Activated CD4-positive, alpha-beta T cell treated with anti-CD3 and anti-CD28 coated beads, Interleukin-10, Interleukin-2, amounts not matched to agents 100 ng/mL and 50 ng/mL, durations not matched to agents 16 hours and 8 hours (primary cell): ENCODE data around the gene MT3.
"Not testable (repeated sequence)": the region's sequence is repeated elsewhere in the genome, so short reads cannot be mapped to it uniquely, and the experiment has no call there.

Source experiments
- DNase-seq: peaks from one replicate; pipeline ENCODE4 v3.0.0-alpha.2; 2020

MT3 gene

DNA sequence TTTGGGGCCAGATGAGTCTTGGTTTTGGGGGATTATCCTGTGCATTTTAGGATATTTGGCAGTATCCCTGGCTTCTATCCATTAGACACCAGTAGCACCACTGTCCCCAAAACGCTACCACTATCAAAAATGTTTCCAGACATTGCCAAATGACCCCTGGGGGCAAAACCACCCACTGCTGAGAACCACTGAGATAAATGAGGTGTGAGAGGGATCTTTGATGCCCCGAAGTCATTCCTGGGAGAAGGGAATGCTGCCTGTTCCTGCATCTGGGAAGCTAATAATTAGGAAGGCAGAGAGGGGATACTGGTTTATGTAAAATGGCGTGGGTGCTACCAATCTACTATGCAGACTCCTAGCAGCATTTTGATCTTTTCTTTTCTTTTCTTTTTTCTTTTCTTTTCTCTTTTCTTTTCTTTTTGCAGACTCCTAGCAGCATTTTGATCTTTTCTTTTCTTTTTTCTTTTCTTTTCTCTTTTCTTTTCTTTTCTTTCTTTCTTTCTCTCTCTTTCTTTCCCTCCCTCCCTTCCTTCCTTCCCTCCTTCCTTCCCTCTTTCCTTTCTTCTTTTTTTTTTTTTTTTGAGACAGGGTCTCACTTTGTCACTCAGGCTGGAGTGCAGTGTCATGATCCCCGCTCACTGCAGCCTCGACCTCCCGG, 8.8 kb upstream of the MT3 start:
- DNase-seq: no peak

GRCh38 chr16:56582911-56583310, 6.4 kb upstream of the MT3 start:
- not testable (repeated sequence) for DNase-seq

DNA sequence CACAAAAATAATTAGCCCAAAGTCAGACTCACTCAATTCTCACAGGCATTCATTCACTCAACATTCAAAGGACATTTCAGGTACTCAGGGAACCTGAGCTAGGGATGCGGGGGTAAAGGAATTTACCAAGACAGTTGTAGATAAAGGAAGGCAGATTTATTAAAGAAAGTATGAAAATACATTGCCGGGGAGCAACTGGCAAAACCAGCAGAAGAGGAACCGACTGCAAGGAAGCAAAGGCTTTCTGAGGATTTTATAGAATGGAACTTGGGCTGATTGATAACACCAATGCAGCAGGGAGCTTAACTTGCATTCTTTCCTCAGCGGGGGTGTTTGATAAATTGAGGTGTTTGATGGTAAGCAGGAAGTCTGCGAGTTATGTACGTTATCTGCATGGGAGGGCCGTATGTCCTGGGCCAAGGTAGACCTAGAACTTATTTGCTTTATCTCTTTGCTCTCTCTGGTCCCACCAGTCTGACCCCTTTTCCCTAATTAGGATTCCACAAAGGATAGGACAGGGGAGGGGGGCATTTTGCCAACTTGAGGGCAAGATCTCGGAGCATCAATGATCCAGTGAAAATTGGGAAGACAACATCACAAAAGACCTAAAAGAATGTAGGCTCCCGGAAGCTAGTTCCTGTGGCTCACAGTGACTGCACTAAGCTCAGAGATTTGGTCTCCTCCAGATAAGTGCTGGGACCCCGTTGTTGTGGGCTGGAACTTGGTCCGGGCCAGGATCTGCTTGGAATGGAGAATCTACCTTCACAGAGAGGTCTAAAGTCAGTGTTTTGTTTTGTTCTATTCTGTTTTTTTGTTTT, 5.8 kb upstream of the MT3 start:
- no peak for DNase-seq

DNA sequence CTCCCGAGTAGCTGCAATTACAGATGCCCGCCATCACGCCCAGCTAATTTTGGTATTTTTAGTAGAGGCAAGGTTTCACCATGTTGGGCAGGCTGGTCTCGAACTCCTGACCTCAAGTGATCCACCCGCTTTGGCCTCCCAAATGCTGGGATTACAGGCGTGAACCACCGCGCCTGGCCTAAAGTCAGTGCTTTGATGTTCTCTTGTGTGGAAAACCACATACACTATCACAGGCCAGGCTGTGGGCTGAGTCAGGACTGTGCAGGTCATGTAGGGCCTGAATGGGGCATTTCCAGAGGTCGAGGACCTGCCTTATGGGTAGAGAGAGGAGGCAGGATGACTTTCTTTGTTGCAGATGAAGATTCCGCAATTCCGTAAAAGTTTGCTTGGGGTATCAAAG, 5.1 kb upstream of the MT3 start:
- DNase-seq: no peak

DNA sequence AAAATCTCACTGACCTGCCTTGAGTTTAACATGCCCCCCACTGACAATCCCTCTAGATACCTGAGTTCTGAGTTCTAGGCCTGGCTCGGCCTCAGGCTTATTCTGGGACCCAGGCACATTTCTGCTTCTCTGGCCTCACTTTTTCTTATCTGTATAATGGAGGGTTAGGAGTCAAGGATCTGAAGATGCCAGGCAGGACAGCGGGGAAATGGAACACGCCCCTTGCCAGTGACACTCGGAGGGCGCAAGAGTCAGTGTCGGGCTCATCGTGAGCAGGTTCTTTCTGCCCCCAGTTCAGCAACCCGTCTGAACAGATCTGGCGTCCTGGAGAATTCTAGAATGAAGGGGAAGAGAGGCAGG, 567 bp upstream of the MT3 start:
- no peak for DNase-seq

GRCh38 chr16:56591377-56592060, 2.2 kb downstream of the MT3 start:
- DNase-seq: no peak

DNA sequence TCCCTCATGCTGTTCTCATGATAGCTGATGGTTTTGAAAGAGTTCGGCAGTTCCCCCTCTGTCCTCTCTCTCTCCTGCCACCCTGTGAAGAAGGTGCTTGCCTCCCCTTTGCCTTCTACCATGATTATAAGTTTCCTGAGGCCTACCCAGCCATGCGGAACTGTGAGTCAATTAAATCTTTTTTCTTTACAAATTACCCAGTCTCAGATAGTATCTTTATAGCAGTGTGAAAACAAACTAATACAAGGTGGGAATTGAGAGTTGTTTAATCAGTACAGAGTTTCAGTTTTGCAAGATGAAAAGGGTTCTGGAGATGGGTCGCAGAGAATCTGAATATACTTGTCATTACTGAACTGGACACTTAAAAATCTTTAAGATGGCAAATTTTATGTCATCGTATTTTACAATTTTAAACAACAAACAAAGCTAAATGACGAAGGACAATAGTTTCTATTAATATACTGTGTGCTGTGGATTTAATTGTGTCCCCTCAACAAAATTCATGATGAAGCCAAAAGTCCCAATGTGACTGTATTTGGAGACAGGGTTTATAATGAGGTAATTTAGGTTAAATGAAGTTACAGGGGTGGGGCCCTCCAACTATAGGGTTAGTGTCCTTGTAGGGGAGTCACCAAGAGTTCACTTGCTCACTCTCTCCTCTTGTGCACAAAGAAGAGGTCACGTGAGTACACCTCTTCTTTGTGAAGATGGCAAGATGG, 4.4 kb downstream of the MT3 start:
- no peak for DNase-seq

DNA sequence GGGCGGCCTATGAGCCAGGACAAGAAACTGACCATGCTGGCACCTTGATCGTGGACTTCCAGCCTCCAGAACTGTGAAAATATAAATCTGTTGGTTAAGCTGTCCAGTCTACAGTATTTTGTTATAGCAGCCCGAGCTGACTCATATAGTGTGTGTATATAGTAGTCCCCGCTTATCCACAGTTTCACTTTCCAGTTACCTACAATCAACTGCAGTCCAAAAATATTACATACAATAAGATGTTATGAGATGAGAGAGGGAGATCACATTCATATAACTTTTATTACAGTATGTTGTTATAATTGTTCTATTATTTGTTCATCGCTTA, 4.9 kb downstream of the MT3 start:
- DNase-seq: no peak

GRCh38 chr16:56600398-56600999, 11.2 kb downstream of the MT3 start:
- DNase-seq: peak; percentile 53

DNA sequence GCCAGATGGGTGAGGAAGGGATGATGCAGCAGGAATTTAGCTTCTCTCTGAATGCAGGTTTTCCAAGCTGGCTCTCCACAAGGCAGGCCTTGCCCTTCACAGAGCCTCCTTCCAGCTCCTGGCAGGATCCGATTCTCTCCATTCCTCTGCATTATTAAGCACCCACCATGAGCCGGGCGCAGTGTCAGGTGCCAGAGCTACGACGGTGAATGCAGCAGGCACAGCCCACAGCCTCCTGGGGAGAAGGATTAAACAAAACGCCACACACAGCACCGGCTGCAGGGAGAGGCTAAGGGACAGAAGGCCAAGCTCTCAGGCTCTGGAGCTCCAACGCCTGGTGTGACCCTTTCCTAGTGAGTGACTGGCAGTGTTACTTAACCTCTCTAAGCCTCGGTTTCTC, 12.0 kb downstream of the MT3 start:
- no peak for DNase-seq

GRCh38 chr16:56603589-56603988, 14.3 kb downstream of the MT3 start:
- DNase-seq: no peak

DNA sequence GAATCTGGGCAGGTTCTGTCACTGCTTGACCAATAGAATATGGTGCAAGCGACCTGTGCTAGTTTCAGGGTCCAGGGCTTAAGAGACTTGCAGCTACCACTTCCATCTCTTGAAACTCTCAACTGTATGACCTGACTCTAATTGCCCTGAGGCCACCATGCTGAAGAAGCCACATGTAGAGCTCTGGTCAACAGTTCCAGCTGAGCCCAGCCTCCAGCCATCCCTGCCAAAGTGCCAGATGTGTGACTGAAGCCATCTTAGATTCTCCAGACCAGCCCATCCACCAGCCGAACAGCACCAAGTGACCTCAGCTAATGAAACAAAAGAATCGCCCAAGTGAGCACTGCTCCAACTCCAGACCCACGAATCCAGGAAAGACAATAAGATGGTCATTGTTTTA, 15.6 kb downstream of the MT3 start:
- no peak for DNase-seq

GRCh38 chr16:56605475-56605874, 16.1 kb downstream of the MT3 start:
- DNase-seq: no peak

DNA sequence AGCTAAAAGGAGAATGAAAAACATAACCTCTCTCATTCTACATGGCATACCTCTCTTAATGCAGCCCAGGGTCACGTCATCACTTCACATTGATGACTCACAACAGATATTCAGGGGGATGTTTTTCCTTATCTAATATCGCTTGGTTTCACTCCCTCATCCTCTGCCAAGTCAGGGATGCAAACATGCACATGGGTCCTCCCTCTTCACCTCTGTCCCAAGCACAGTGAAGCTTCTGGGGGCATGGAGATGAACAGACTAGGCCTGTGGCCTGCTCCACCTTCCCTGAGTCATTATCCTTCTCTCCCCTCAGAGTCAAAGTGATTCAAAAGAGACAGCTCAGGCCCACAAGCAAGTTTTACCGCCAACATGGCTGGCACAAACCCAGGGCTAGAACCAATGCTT, 16.7 kb downstream of the MT3 start:
- no peak for DNase-seq

- DNase-seq: no peak
Measured at GRCh38 chr16:56606476-56607108, 17.3 kb downstream of the MT3 start.

DNA sequence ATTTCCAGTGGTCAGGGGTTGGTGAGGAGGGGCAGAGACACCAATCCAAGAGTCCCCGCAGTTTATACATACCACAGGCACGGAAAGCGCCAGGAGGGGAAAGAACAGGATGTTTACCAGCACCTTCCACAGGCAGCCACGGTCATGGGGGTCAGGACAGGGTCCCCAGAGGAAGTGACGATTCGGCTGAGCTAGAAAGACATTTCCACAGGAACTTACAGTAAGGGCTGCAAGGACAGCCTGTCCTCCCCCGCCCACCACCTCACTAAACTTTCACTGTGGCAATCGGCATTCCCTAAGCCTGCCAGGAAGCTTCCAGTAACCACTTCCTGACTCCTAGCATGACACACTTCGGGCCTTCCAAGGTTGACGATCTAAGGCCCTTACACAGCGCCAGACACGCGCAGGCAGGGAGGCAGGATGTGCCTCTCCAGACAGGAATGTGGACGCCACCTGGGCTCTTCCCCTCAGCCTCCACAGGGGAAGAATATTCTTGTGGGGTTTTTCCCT, 17.8 kb downstream of the MT3 start:
- no peak for DNase-seq

GRCh38 chr16:56607675-56608042, 18.3 kb downstream of the MT3 start:
- DNase-seq: no peak

GRCh38 chr16:56608043-56608875, 18.9 kb downstream of the MT3 start, which contains the start of gene MT2A:
Gene MT2A, plus strand, starts transcription at chr16:56608584. Its CDS starts 72 bp downstream, at chr16:56608656.
- peak; percentile 96 for DNase-seq

GRCh38 chr16:56608876-56609462, 19.6 kb downstream of the MT3 start:
- no peak for DNase-seq

DNA sequence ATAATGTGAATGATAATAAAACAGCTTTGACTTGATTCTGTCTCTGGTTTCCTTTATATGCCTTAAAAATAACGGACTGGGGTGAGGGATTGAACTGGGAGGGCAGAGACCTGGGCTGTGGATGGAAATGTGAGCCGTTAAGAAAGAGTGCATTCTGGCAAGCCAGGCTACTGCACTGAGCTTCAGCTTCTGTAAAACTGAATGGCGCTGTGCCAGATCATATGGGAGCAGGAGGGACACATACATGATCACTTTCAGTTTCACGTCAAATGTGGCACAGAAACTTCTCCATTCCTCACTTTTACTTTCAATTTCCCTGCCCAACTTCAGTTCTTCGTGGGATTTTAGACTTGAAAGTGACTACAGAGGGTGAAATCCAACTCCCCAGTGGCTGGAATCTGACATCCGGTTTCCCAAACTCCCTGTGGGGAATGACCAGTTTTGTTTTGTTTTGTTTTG, 20.2 kb downstream of the MT3 start:
- DNase-seq: peak; percentile 87
